SJSA1 (cell line): ENCODE results near the gene LIMCH1. TPM values are rescaled to one million over a fixed set of nuclear protein-coding genes. Genes with fewer than 3 reads are reported as not detected.

ENCODE experiments used
- DNase-seq, 2 experiments: peaks; one replicate each; pipeline ENCODE4 v3.0.0-alpha.2; 2015 to 2020; ENCODE audit warnings: low spot score in 2 of 2, low read depth in 1 of 2
- H3K27ac ChIP-seq: fragments of 250-450 bp; sonication (Bioruptor Pico); 2 replicates; pipeline ENCODE4 v1.5.1; 2020; ENCODE audit warnings: mild to moderate bottlenecking, moderate library complexity
- H3K27me3 ChIP-seq: fragments of 250-450 bp; sonication (Bioruptor Pico); replicated peaks from 2 replicates; pipeline ENCODE4 v1.5.1; 2020; ENCODE audit warnings: mild to moderate bottlenecking, moderate library complexity
- H3K36me3 ChIP-seq: fragments of 250-450 bp; sonication (Bioruptor Pico); 2 replicates; pipeline ENCODE4 v1.5.1; 2020; ENCODE audit warnings: mild to moderate bottlenecking
- H3K4me1 ChIP-seq: fragments of 250-450 bp; sonication (Bioruptor Pico); replicated peaks from 2 replicates; pipeline ENCODE4 v1.6.1; 2021; ENCODE audit warnings: mild to moderate bottlenecking
- H3K4me3 ChIP-seq: fragments of 250-450 bp; sonication (Bioruptor Pico); 2 replicates; pipeline ENCODE4 v1.5.1; 2020; ENCODE audit warnings: mild to moderate bottlenecking
- H3K9me3 ChIP-seq: fragments of 250-450 bp; sonication (Bioruptor Pico); replicated peaks from 2 replicates; pipeline ENCODE4 v1.5.1; 2020; ENCODE audit warnings: mild to moderate bottlenecking
- total RNA-seq: library from RNA; depleted of rRNA; stranded (reverse); fragments of >200 nt; shearing (Covaris generic); gene quantifications from 2 replicates; pipeline ENCODE4 v1.2.3, GENCODE V29; 2014

LIMCH1 gene
- total RNA-seq, 1 experiment from 2014 or later, result 27.7 TPM

DNA sequence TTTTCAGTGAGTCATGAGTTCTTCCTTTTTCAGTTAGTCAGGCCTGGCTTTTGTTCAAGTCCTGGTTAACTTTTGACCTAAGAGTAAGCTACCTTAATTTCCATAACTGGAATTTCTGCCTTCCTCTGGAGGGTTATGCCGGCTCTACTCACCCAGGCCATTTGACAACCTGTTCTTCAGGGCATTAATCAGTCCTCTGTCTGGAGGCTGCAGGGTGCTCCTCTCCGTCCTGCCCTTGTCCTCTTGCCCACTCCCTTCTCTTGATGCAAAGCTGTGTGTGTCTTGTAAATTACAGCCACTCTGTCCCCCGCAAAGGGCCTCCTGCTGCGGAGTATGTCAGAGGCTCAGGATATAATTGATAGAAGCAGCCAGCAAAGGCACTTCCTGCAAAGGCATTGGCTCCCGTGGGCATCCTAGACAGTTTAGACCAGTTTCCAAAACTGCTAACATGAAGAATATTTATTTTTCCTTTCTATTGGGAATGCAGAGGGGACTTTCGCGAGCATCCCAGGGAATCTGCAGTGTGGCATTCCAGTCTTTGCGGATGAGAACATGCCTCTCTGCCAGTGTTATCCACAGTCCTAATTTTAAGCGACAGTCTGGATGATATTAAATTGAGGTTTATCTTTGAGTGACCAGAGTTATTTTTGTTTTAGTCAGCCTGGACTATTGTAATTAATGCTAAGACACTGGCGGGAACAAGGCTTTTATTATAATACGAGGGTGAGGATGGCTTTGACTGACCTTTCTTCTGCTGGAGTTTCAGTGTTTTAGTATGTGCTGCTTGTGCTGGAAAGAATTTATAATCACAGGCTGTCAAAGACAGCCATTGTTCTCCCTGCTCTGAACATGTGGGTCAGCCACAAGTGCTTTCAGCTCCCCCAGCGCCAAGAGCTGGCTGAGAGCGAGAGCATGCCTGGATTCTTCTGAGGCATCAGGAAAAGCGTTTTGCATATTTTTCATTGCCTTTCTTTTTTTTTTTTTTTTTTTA is 74.2 kb downstream of the LIMCH1 start:
- no peaks in the 10 kb centered on the region for H3K36me3 ChIP-seq
- DNase-seq, result peak; percentile 58 to 59
- no peaks in the 10 kb centered on the region for H3K9me3 ChIP-seq
- H3K4me3 ChIP-seq, result no peak overlapping the region; the same call in 1 of the 2 replicates
- peaks cover 13% of the 10 kb centered on the region for H3K4me1 ChIP-seq
- peak overlapping the region; percentile 47; the same call in 1 of the 2 replicates for H3K27ac ChIP-seq
- H3K27me3 ChIP-seq, result no peaks in the 10 kb centered on the region

DNA sequence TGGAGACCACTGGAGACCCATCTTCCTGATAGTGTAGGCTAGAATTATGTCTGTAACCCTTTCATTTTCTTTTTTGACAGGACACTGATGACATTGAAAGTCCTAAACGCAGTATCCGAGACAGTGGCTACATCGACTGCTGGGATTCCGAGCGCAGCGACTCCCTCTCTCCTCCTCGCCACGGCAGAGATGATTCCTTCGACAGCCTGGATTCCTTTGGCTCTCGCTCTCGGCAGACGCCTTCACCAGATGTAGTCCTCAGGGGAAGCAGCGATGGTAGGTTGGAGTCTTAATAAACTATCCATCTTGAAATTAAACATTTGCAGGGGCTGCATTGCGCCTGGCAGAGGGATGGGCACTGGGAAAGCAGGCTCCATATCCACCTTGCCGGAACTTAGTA is 75.4 kb downstream of the LIMCH1 start:
- Histone ChIP-seq H3K27ac (peak overlapping the region; percentile 11; the same call in 1 of the 2 replicates), H3K9me3 (no peaks in the 10 kb centered on the region), H3K4me3 (peak overlapping the region; percentile 22), H3K4me1 (peaks cover 13% of the 10 kb centered on the region), H3K27me3 (no peaks in the 10 kb centered on the region), H3K36me3 (no peaks in the 10 kb centered on the region)
- DNase-seq, result no peak

DNA sequence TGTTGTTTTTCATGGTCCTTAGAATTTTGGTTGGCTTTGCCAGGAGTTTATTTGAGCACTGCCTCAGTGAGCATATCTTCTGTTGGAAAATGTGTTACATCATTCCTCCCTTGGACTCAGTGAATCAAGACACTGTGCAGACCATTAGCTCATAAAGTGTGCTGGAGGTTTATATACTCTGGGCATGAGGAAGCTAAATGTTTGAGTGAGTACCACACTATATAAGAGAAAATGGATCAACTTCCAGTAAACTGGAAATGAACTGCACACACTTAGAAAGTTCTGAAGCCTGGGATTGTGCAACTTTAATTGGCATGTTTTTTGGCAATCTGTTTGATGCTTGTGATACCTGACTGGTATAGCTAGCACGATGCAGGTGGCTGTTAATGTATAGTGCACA is 75.9 kb downstream of the LIMCH1 start:
- H3K27ac ChIP-seq, result no peak overlapping the region
- peak overlapping the region; percentile 22; the same call in 1 of the 2 replicates for H3K4me3 ChIP-seq
- H3K27me3 ChIP-seq, result no peaks in the 10 kb centered on the region
- no peaks in the 10 kb centered on the region for H3K36me3 ChIP-seq
- no peaks in the 10 kb centered on the region for H3K9me3 ChIP-seq
- no peak for DNase-seq
- H3K4me1 ChIP-seq, result peaks cover 13% of the 10 kb centered on the region

DNA sequence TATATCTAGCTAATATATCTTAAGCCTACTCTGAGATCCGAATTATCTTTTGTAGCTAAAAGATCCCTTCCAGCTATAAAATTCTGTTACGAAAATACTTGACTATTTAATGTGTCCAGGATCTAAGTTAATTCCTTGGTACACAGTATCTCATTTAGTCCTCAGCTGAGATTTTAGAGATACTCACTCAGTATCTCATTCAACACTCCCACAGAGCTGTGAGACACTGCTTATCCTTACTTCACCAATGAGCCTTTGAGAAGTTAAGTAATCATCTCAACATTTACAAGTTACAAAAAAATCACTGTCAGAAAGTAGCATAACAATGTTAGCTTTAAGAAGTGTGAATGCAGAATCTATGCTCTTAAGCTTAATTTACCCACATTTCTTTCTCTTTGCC is 76.6 kb downstream of the LIMCH1 start:
- H3K36me3 ChIP-seq, result no peaks in the 10 kb centered on the region
- H3K27me3 ChIP-seq, result no peaks in the 10 kb centered on the region
- peaks cover 13% of the 10 kb centered on the region for H3K4me1 ChIP-seq
- H3K27ac ChIP-seq, result no peak overlapping the region
- no peak for DNase-seq
- no peaks in the 10 kb centered on the region for H3K9me3 ChIP-seq
- no peak overlapping the region for H3K4me3 ChIP-seq

DNA sequence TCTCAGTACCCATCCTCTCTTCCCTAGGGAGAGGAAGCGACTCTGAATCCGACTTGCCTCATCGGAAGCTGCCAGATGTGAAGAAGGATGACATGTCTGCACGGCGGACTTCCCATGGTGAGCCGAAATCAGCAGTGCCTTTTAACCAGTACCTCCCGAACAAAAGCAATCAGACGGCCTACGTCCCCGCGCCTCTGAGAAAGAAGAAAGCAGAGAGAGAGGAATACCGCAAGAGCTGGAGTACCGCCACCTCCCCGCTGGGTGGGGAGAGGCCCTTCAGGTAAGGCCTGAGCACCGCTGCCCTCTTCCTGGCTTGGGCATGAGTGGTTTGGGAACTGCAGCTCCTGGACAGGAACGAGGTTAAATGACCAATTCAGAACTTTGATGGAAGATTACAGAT is 81.2 kb downstream of the LIMCH1 start:
- DNase-seq, result no peak
- Histone ChIP-seq H3K4me3 (no peak overlapping the region), H3K9me3 (no peaks in the 10 kb centered on the region), H3K4me1 (no peaks in the 10 kb centered on the region), H3K27me3 (no peaks in the 10 kb centered on the region), H3K36me3 (no peaks in the 10 kb centered on the region), H3K27ac (no peak overlapping the region)

DNA sequence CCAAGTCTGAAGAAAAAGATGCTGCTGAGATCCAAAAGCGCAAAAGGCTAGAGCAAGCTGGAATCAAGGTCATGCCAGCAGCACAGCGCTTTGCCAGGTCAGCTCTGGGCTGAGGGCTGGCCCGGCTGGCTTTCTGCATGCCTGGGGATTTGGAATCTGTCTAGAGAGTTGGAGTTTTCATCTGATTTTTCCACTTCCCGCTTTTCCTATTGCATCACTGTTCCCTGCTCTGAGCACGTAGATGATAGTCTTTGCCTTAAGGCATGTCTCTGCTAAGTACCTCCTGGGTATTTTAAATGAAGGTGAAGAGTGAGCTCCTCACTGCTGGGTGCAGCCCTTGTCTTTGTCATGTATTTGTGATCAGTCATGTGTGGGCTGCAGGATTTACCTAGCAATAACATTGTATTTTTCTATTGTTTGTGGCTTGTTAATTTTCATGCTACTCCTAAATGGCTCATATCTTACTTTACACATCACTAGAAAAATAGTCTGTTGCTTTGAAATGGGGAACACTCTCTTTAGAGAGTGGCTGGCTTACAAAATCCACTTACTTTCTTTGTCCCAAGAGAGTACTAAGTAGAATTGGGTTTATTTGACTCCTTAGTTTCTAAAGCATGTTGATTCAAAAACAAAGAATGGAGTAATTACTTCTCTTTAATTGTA is 82.8 kb downstream of the LIMCH1 start:
- Histone ChIP-seq H3K9me3 (no peaks in the 10 kb centered on the region), H3K36me3 (no peaks in the 10 kb centered on the region), H3K27ac (no peak overlapping the region), H3K27me3 (no peaks in the 10 kb centered on the region), H3K4me1 (no peaks in the 10 kb centered on the region), H3K4me3 (no peak overlapping the region)
- DNase-seq, result no peak

DNA sequence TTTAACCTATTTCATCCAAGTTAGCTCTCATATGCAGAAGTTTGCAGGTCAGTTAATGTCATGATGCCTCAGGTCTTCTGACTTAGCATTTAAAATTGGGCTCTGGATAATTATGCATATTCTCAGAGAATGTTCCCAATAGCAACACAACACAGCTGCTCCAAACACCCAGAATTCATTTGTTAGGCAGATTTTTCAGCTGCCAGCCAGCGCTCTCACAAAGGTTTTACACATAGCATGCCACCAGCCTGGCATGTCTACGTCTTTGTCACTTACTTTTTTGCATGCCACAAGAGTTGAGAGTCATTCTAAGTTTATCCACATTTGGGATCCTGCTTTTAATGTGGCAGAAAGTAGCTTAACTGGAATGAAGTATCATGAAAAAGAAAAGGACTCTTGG is 84.8 kb downstream of the LIMCH1 start:
- Histone ChIP-seq H3K36me3 (no peaks in the 10 kb centered on the region), H3K27ac (no peak overlapping the region), H3K4me1 (no peaks in the 10 kb centered on the region), H3K4me3 (no peak overlapping the region), H3K9me3 (no peaks in the 10 kb centered on the region), H3K27me3 (no peaks in the 10 kb centered on the region)
- no peak for DNase-seq

DNA sequence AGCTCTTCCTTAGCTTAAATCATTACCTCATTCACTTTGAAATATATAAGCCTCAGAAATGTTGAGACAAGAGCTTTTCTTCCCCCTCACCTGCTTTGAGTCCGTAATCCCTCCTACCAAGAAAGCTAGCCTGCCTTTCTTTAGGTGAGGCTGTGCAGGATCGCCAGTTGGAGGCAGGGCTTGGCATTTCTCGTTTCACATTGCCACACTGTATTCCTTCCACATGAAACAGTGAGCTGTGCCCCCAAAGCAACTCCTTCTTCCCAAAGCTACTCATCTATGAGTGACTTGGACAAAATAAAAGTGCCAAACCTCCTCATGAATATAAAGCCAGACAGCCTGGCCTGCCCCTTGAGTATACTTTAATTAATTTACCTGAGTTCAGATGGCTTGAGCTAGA is 86.8 kb downstream of the LIMCH1 start:
- Histone ChIP-seq H3K27ac (no peak overlapping the region), H3K4me1 (no peaks in the 10 kb centered on the region), H3K36me3 (no peaks in the 10 kb centered on the region), H3K4me3 (no peak overlapping the region), H3K27me3 (no peaks in the 10 kb centered on the region), H3K9me3 (no peaks in the 10 kb centered on the region)
- no peak for DNase-seq

DNA sequence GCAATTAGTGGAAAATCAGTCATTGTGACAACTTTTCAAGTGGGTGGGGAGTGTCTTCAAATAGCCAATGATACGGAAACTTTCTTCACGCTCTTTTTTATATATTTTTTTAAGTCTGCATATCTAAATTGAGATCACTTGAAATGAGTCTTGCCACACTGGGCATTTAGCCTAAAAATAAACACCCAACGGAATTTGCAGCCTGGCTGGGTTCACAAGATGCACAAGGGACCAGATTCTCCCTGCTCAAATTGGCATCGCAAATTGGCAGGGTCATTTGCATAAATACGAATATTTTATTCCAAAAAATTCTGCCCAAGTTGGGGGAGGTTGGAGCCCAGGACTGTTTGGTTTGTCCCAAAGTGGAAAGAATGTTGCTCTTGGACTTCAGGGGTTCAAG is 87.6 kb downstream of the LIMCH1 start:
- H3K36me3 ChIP-seq, result no peaks in the 10 kb centered on the region
- H3K27me3 ChIP-seq, result no peaks in the 10 kb centered on the region
- no peak for DNase-seq
- no peaks in the 10 kb centered on the region for H3K9me3 ChIP-seq
- H3K27ac ChIP-seq, result no peak overlapping the region
- H3K4me3 ChIP-seq, result no peak overlapping the region
- H3K4me1 ChIP-seq, result no peaks in the 10 kb centered on the region

DNA sequence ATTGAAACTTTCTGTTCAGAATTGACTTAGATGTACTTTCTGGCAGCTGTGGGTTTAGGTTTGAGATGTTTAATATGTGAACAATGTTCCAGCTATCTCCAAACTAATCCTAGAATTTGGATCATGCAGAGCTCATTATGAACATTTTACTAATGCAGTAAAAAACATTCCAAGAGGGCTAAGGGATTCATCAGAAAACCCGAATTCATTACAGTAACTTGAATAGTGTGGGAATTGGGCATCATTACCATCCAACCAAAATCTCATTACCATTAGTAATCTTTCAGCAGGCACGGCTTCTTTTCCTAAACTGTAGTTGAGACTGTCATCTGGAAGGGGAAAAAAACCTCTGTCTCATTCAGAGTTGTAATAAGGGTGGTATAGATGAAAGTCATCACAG is 91.0 kb downstream of the LIMCH1 start:
- Histone ChIP-seq H3K27me3 (no peaks in the 10 kb centered on the region), H3K36me3 (no peaks in the 10 kb centered on the region), H3K4me1 (no peaks in the 10 kb centered on the region), H3K27ac (no peak overlapping the region), H3K9me3 (no peaks in the 10 kb centered on the region), H3K4me3 (no peak overlapping the region)
- DNase-seq, result no peak

DNA sequence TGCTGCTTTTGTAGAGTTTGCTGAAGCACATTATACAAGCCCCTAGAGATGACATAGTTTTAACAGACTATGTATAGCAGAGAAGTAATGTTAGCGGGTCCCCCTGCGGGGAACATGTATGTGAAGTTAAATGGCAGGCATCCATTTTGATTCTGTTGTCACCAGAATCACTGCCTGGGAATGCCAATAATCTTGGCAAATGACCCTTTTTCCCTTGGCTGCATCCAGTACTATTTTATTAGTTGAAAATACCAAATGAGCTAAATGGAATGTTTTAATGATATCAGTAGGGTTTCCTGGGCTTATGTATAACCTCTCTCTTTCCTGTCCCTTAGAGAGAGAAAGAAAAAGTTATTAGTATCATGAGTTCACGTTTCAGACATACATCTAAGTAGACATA is 93.6 kb downstream of the LIMCH1 start:
- no peak overlapping the region for H3K4me3 ChIP-seq
- H3K9me3 ChIP-seq, result no peaks in the 10 kb centered on the region
- no peaks in the 10 kb centered on the region for H3K36me3 ChIP-seq
- DNase-seq, result no peak
- H3K27me3 ChIP-seq, result no peaks in the 10 kb centered on the region
- H3K4me1 ChIP-seq, result no peaks in the 10 kb centered on the region
- H3K27ac ChIP-seq, result no peak overlapping the region

DNA sequence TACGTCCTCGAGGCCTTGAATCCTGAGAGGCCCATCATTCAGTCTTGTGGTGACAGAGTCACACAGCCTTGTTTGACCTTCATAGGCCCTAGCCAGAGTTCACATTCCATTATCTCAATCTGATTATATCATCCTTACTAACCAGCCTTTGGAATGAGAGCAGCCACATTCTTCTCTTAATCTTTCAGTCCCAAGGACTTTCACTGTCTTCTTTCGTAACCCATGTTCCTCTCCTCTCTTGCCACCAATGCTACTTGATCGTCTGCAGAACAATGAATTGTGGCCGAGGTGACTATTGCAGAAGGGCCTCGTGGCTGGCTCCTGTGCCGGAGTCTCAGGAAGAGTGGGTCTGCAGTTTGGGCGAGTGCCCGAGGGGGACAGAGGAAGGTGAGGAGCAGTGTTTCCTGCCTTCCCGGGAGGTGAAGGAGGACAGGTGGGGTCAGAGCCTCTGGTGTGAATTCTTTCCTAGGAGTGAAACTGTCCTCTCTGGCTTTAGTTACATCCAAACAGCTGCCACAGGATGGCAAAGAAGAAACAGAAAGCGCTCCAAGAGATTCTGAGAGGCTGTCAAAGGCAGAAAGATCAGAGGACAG is 94.6 kb downstream of the LIMCH1 start:
- Histone ChIP-seq H3K27ac (no peak overlapping the region), H3K4me3 (no peak overlapping the region), H3K4me1 (no peaks in the 10 kb centered on the region), H3K27me3 (no peaks in the 10 kb centered on the region), H3K36me3 (no peaks in the 10 kb centered on the region), H3K9me3 (no peaks in the 10 kb centered on the region)
- DNase-seq, result no peak

DNA sequence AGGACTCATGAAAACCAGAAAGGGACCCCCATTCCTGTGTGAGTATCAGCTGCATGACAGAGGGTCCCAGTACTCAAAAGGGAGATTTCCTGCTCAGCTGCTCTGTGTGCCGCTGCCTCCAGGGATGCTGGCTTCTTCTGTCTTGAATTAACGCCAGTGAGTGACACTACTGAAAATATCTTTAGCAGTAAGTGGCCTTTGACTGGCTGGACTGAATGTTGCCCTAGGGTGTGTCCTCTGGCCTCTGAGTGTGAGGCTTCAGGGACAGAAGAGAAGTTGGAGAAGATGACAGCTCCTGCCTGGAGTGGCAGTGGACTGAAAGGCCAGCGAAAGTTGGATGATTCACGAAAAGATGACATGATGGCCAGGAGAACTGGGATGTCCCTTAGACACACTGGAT is 95.4 kb downstream of the LIMCH1 start:
- Histone ChIP-seq H3K4me1 (0 out of 2 replicates have a peak, but pooled peaks cover 6% of the 10 kb centered on the region), H3K9me3 (no peaks in the 10 kb centered on the region), H3K27me3 (no peaks in the 10 kb centered on the region), H3K4me3 (no peak overlapping the region), H3K36me3 (no peaks in the 10 kb centered on the region), H3K27ac (no peak overlapping the region)
- no peak for DNase-seq

DNA sequence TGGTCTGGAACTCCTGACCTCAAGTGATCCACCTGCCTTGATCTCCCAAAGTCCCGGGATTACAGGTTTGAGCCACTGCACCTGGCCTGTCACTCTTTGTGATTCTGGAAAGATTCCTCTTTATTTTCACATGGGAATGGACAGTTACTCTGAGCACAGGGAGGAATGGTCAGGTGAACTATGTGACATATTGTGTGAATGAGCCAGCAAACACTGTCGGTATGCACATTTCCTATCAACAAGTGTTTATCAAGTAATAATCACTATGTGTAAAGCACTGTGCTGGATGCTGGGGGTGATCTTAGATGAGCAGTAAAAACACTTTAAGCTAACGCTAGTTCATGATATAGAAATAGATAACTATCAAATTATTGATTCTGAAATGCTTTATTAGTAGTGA is 97.5 kb downstream of the LIMCH1 start:
- H3K4me3 ChIP-seq, result no peak overlapping the region
- H3K36me3 ChIP-seq, result no peaks in the 10 kb centered on the region
- no peaks in the 10 kb centered on the region for H3K9me3 ChIP-seq
- no peak overlapping the region for H3K27ac ChIP-seq
- H3K4me1 ChIP-seq, result peaks cover 21% of the 10 kb centered on the region
- no peaks in the 10 kb centered on the region for H3K27me3 ChIP-seq
- no peak for DNase-seq
